H9 (cell line): ENCODE results near the gene CDK14. TPM values are rescaled to one million over a fixed set of nuclear protein-coding genes. Genes with fewer than 3 reads are reported as not detected.

Experiments used
- DNase-seq: peaks from one replicate; pipeline ENCODE4 v3.0.0-alpha.2; 2017
- H2AFZ ChIP-seq: one replicate; pipeline ENCODE4 v1.6.1; 2013; ENCODE audit warnings: mild to moderate bottlenecking, low read length, control low read depth, moderate library complexity
- H2AK5ac ChIP-seq: 2 replicates; pipeline ENCODE4 v1.6.1; 2013; ENCODE audit warnings: low read length, control low read depth, mixed read lengths; ENCODE audit not compliant: insufficient read length
- H2BK120ac ChIP-seq: one replicate; pipeline ENCODE4 v1.6.1; 2013; ENCODE audit warnings: low read depth, mild to moderate bottlenecking, low read length, control low read depth, inconsistent platforms; ENCODE audit not compliant: poor library complexity, severe bottlenecking
- H2BK12ac ChIP-seq: 2 replicates; pipeline ENCODE4 v1.6.1; 2013; ENCODE audit warnings: low read length, control low read depth, mixed read lengths, low read depth; ENCODE audit not compliant: insufficient read length
- H2BK15ac ChIP-seq: 2 replicates; pipeline ENCODE4 v1.6.1; 2013; ENCODE audit warnings: low read depth, low read length, control low read depth
- H2BK20ac ChIP-seq: one replicate; pipeline ENCODE4 v1.6.1; 2013; ENCODE audit warnings: low read depth, mild to moderate bottlenecking, low read length, control low read depth, inconsistent platforms; ENCODE audit not compliant: poor library complexity, severe bottlenecking
- H2BK5ac ChIP-seq: 2 replicates; pipeline ENCODE4 v1.6.1; 2013; ENCODE audit warnings: low read length, control low read depth, mixed read lengths; ENCODE audit not compliant: insufficient read length
- H3K14ac ChIP-seq: 2 replicates; pipeline ENCODE4 v1.6.1; 2013; ENCODE audit warnings: low read length, control low read depth; ENCODE audit not compliant: insufficient read depth
- H3K18ac ChIP-seq: 2 replicates; pipeline ENCODE4 v1.6.1; 2013; ENCODE audit warnings: low read depth, mild to moderate bottlenecking, mixed read lengths, low read length, control low read depth; ENCODE audit not compliant: insufficient read length
- H3K23ac ChIP-seq: 2 replicates; pipeline ENCODE4 v1.6.1; 2013; ENCODE audit warnings: low read length, control low read depth, mixed read lengths, low read depth; ENCODE audit not compliant: insufficient read length
- H3K23me2 ChIP-seq: 2 replicates; pipeline ENCODE4 v1.6.1; 2013; ENCODE audit warnings: low read depth, mild to moderate bottlenecking, mixed read lengths, low read length, control low read depth; ENCODE audit not compliant: insufficient read length, poor library complexity, severe bottlenecking
- H3K27ac ChIP-seq: 2 replicates; pipeline ENCODE4 v1.5.1; 2013; ENCODE audit warnings: low read length, control low read depth, mixed read lengths, low read depth; ENCODE audit not compliant: insufficient read length
- H3K27me3 ChIP-seq: 2 replicates; pipeline ENCODE4 v1.6.1; 2013; ENCODE audit warnings: low read length, control low read depth, inconsistent platforms; ENCODE audit not compliant: insufficient read depth
- H3K4ac ChIP-seq: 2 replicates; pipeline ENCODE4 v1.6.1; 2013; ENCODE audit warnings: low read depth, mild to moderate bottlenecking, control low read depth, inconsistent platforms, low read length, moderate library complexity
- H3K4me1 ChIP-seq: 2 replicates; pipeline ENCODE4 v1.6.1; 2013; ENCODE audit warnings: low read length, control low read depth, inconsistent platforms; ENCODE audit not compliant: insufficient read depth
- H3K4me2 ChIP-seq: 2 replicates; pipeline ENCODE4 v1.6.1; 2013; ENCODE audit warnings: low read length, control low read depth, mixed read lengths; ENCODE audit not compliant: insufficient read length, insufficient read depth
- H3K56ac ChIP-seq: 2 replicates; pipeline ENCODE4 v1.6.1; 2013; ENCODE audit warnings: low read depth, mild to moderate bottlenecking, mixed read lengths, low read length, control low read depth; ENCODE audit not compliant: insufficient read length
- H3K79me1 ChIP-seq: 2 replicates; pipeline ENCODE4 v1.6.1; 2013; ENCODE audit warnings: low read depth, mild to moderate bottlenecking, moderate library complexity, low read length, control low read depth, inconsistent platforms; ENCODE audit not compliant: insufficient read depth, poor library complexity, severe bottlenecking
- H3K79me2 ChIP-seq: 2 replicates; pipeline ENCODE4 v1.6.1; 2013; ENCODE audit warnings: low read length, control low read depth, inconsistent platforms; ENCODE audit not compliant: insufficient read depth
- H3K9ac ChIP-seq: 2 replicates; pipeline ENCODE4 v1.6.1; 2013; ENCODE audit warnings: low read length, control low read depth, mixed read lengths; ENCODE audit not compliant: insufficient read length; ENCODE audit errors: extremely low read depth
- H3K9me3 ChIP-seq: one replicate; pipeline ENCODE4 v1.6.1; 2013; ENCODE audit warnings: low read depth, low read length, inconsistent platforms; ENCODE audit not compliant: control insufficient read depth
- H3T11ph ChIP-seq: one replicate; pipeline ENCODE4 v1.6.1; 2013; ENCODE audit warnings: mild to moderate bottlenecking, low read length, control low read depth, inconsistent platforms
- H4K20me1 ChIP-seq: one replicate; pipeline ENCODE4 v1.6.1; 2013; ENCODE audit not compliant: control insufficient read depth, insufficient read length, insufficient read depth
- H4K5ac ChIP-seq: 2 replicates; pipeline ENCODE4 v1.6.1; 2013; ENCODE audit warnings: low read depth, mild to moderate bottlenecking, mixed read lengths, low read length, control low read depth; ENCODE audit not compliant: insufficient read length
- H4K8ac ChIP-seq: replicated peaks from 2 replicates; pipeline ENCODE4 v1.6.1; 2013; ENCODE audit warnings: low read length, control low read depth, mixed read lengths, low read depth; ENCODE audit not compliant: insufficient read length
- H4K91ac ChIP-seq: 2 replicates; pipeline ENCODE4 v1.6.1; 2013; ENCODE audit warnings: low read depth, mild to moderate bottlenecking, moderate library complexity, mixed read lengths, low read length, control low read depth; ENCODE audit not compliant: insufficient read length
- H3K27ac Mint-ChIP-seq, 3 experiments: 2 replicates in 2 of 3; 3 replicates in 1 of 3; pipeline ENCODE4 v1.8.0; 2020 to 2021; ENCODE audit warnings: mixed read lengths in 3 of 3, mild to moderate bottlenecking in 1 of 3, moderate library complexity in 1 of 3
- H3K27me3 Mint-ChIP-seq: 2 replicates; pipeline ENCODE4 v1.8.0; 2021; ENCODE audit warnings: low read depth, mild to moderate bottlenecking, moderate library complexity, mixed read lengths
- H3K36me3 Mint-ChIP-seq, 3 experiments: 2 replicates in 2 of 3; 3 replicates in 1 of 3; pipeline ENCODE4 v1.8.0; 2020 to 2021; ENCODE audit warnings: low read depth in 3 of 3, mixed read lengths in 3 of 3; ENCODE audit not compliant: insufficient read depth in 1 of 3
- H3K4me1 Mint-ChIP-seq, 2 experiments: 2 replicates each; pipeline ENCODE4 v1.8.0; 2020; ENCODE audit warnings: mixed read lengths in 2 of 2
- H3K4me3 Mint-ChIP-seq, 2 experiments: 2 replicates in 1 of 2; 3 replicates in 1 of 2; pipeline ENCODE4 v1.8.0; 2020 to 2021; ENCODE audit warnings: mild to moderate bottlenecking in 2 of 2, mixed read lengths in 2 of 2, moderate library complexity in 1 of 2
- H3K9me3 Mint-ChIP-seq, 2 experiments: 2 replicates in 1 of 2; 3 replicates in 1 of 2; pipeline ENCODE4 v1.8.0; 2020; ENCODE audit warnings: mild to moderate bottlenecking in 2 of 2, mixed read lengths in 2 of 2, moderate library complexity in 1 of 2
- WGBS: extraction: QIAGEN DNeasy Blood & Tissue Kit; methylation state at CpG from one replicate; pipeline ENCODE4 v1.1.7; 2013; ENCODE audit warnings: missing lambda C conversion rate, low lambda C conversion rate, mixed read lengths; ENCODE audit not compliant: insufficient read length; ENCODE audit errors: extremely low coverage; 5-methylcytosine and 5-hydroxymethylcytosine counted together
- total RNA-seq: library from RNA; stranded (reverse); gene quantifications from 2 replicates; pipeline ENCODE4 v1.2.1, GENCODE V29; 2021
- TF ChIP-seq, protein P1 (sequence below): fragments of 200-600 bp; sonication (generic); conservative IDR thresholded peaks from 3 replicates; pipeline ENCODE4 v1.8.0; 2021; ENCODE audit warnings: antibody characterized with exemption, mild to moderate bottlenecking

The CDK14 gene
- total RNA-seq, 1 experiment from 2014 or later: 23.9 TPM

GRCh38 chr7:91088691-91089090, 492.6 kb downstream of the CDK14 start:
- H4K20me1 ChIP-seq: no peaks in the 10 kb centered on the region
- H3K9me3 ChIP-seq: no peaks in the 10 kb centered on the region
- Mint-ChIP-seq H3K27ac (no peak overlapping the region), H3K4me3 (no peak overlapping the region), H3K36me3 (no peaks in the 10 kb centered on the region), H3K27me3 (no peaks in the 10 kb centered on the region), H3K9me3 (no peaks in the 10 kb centered on the region), H3K4me1 (peaks cover 6 to 8% of the 10 kb centered on the region in 2 experiments)
- no peak overlapping the region for H3K9ac ChIP-seq
- H3K56ac ChIP-seq: no peak overlapping the region
- H2AFZ ChIP-seq: no peak overlapping the region
- no peak overlapping the region for H4K8ac ChIP-seq
- TF ChIP-seq, protein P1, sequence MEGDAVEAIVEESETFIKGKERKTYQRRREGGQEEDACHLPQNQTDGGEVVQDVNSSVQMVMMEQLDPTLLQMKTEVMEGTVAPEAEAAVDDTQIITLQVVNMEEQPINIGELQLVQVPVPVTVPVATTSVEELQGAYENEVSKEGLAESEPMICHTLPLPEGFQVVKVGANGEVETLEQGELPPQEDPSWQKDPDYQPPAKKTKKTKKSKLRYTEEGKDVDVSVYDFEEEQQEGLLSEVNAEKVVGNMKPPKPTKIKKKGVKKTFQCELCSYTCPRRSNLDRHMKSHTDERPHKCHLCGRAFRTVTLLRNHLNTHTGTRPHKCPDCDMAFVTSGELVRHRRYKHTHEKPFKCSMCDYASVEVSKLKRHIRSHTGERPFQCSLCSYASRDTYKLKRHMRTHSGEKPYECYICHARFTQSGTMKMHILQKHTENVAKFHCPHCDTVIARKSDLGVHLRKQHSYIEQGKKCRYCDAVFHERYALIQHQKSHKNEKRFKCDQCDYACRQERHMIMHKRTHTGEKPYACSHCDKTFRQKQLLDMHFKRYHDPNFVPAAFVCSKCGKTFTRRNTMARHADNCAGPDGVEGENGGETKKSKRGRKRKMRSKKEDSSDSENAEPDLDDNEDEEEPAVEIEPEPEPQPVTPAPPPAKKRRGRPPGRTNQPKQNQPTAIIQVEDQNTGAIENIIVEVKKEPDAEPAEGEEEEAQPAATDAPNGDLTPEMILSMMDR: no peak
- no peak overlapping the region for H3K4me2 ChIP-seq
- H2BK120ac ChIP-seq: no peak overlapping the region
- no peak overlapping the region for H2BK20ac ChIP-seq
- H4K5ac ChIP-seq: no peak overlapping the region
- no peak for DNase-seq
- H3K79me1 ChIP-seq: no peaks in the 10 kb centered on the region
- no peaks in the 10 kb centered on the region for H3K4me1 ChIP-seq
- no peak overlapping the region for H2AK5ac ChIP-seq
- no peak overlapping the region for H2BK12ac ChIP-seq
- WGBS: no CpG with 5 or more reads among the region's 1 CpG
- no peaks in the 10 kb centered on the region for H3K27me3 ChIP-seq
- H3K23me2 ChIP-seq: no peaks in the 10 kb centered on the region
- H3K79me2 ChIP-seq: no peaks in the 10 kb centered on the region
- no peak overlapping the region for H3T11ph ChIP-seq
- no peak overlapping the region for H3K23ac ChIP-seq
- H2BK15ac ChIP-seq: no peak overlapping the region
- no peak overlapping the region for H3K18ac ChIP-seq
- no peak overlapping the region for H4K91ac ChIP-seq
- no peak overlapping the region for H2BK5ac ChIP-seq
- no peak overlapping the region for H3K27ac ChIP-seq
- H3K4ac ChIP-seq: no peak overlapping the region
- no peak overlapping the region for H3K14ac ChIP-seq
